Hippocampal formation (tissue), 2 donors: ENCODE data around the gene PHLPP2.
A peak's percentile ranks its signal among the peaks of the same experiment; 100 is the strongest.

ENCODE experiments used
- DNase-seq, 2 donors: peaks; one replicate each; lab custom pipeline; 2025; lab: John Stamatoyannopoulos, UW

PHLPP2 gene, protein sequence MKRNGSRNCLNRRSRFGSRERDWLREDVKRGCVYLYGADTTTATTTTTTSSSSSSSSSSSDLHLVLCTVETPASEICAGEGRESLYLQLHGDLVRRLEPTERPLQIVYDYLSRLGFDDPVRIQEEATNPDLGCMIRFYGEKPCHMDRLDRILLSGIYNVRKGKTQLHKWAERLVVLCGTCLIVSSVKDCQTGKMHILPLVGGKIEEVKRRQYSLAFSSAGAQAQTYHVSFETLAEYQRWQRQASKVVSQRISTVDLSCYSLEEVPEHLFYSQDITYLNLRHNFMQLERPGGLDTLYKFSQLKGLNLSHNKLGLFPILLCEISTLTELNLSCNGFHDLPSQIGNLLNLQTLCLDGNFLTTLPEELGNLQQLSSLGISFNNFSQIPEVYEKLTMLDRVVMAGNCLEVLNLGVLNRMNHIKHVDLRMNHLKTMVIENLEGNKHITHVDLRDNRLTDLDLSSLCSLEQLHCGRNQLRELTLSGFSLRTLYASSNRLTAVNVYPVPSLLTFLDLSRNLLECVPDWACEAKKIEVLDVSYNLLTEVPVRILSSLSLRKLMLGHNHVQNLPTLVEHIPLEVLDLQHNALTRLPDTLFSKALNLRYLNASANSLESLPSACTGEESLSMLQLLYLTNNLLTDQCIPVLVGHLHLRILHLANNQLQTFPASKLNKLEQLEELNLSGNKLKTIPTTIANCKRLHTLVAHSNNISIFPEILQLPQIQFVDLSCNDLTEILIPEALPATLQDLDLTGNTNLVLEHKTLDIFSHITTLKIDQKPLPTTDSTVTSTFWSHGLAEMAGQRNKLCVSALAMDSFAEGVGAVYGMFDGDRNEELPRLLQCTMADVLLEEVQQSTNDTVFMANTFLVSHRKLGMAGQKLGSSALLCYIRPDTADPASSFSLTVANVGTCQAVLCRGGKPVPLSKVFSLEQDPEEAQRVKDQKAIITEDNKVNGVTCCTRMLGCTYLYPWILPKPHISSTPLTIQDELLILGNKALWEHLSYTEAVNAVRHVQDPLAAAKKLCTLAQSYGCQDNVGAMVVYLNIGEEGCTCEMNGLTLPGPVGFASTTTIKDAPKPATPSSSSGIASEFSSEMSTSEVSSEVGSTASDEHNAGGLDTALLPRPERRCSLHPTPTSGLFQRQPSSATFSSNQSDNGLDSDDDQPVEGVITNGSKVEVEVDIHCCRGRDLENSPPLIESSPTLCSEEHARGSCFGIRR (N-terminal part only)

DNA sequence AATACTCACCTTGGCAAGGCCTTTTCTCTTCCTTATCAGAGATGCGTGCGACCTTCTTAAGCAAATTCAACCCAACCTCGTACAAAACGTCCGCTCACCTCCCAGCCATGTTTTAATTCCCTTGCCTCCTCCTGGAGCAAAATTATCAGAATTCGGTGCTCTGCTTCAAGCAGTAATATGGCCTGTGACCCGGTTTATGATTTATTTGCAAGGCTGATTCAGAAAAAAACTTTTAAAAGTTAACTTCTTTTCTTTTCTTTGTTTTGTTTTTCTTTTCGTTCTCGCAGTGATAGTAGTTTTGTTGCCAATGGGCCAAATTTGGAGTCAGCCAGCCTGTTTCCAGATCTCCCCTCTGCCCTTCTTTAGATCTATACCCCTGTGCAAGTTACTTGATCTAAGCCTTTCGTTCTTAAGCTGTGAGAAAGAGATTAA, at the start of gene PHLPP2:
TSS of gene PHLPP2 (minus strand) at position 382 of the 432 bp plus-strand sequence. CDS start 9,906 bp downstream, outside the sequence.
- DNase-seq, result no peak

DNA sequence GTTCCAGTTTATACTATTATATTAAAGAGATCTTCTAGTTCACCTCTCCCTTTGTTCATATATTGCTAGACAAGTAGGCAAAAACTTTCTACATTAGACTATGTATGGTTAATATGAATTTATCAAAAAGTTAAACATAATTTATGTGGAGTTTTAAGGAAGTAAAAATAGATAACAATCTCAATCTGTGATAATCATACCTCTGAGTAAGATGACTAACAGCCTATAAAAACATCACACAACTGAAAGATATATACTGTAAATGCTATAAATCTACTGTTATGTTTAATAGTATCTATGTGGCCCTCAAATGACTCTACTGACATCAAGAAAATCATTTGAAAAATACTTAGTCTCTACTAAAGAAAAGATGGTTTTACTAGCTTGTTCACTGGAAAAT, 47.1 kb upstream of the PHLPP2 start:
- DNase-seq, result no peak

DNA sequence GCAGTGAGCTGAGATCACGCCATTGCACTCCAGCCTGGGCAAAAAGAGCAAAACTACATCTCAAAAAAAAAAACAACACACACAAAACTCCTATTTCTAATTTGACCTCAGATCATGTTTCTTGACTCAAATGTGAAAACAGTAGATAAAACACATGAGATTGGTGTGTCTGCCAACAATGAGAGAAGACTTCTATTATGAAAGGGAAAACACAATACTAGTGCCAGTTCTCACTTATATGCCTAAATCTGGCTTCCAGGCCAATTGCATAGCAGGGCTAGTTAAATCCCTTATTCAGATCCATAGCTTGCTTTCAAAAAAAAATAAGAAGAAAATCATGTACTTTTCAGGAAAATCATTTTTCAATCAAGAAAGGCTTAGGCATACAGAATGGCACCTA, 44.7 kb upstream of the PHLPP2 start:
- no peak for DNase-seq

DNA sequence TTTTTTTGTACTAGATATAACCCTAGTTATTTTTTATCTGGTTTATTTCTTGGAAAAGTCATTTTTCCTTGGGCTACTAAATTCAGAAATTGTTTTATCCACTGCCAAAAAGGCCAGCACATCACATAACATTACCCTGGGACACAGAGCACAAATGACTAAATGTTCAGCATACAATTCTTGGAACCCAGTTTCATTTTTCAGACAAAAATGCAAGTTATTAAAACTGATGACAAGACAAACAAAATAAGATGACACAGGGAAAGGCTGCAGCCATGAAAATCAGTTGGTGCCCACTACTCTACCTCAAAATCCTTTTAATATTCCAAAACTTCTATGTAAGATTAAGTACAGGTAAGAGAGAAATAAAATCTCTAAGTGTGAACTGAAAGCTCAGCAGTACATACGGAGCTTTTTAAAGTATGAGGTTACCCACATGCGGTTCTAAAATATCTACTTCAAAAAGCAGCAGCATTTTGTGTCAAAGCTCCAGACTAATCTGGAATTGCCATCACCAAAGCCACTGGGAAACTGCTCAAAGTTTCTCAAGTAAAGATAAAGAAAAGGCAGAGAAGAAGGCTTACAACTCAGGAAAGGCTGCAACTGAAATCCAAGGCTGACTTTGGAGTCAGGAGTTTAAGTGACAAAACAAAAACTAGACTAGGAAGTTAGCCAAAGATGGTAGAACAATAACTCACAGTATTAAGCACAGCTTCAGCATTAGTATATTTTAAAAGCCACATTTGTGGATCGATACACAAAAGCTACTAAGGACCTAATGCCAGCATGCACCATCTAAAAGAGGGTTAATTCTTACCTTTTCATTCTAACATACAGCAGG, 42.8 kb upstream of the PHLPP2 start:
- peak in 1 of 2 donors; percentile 18 for DNase-seq

DNA sequence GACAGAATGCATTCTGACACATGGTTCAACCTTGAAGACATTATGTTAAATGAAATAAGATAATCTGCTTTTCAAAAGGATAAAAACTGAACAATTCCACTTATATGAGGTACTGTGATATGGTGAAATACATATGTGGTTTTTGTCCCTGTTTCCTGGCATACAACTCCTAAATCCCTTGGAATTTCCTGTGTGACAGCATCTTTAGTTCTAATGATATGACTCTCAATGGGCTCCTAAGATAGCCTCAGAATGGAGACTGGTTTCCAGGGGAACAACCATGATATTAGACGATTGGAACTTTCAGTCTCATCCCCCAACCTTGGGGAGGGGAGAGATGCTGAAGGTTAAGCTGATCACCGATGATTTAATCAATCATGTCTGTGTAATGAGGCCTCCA, 37.7 kb upstream of the PHLPP2 start:
- DNase-seq, result no peak

DNA sequence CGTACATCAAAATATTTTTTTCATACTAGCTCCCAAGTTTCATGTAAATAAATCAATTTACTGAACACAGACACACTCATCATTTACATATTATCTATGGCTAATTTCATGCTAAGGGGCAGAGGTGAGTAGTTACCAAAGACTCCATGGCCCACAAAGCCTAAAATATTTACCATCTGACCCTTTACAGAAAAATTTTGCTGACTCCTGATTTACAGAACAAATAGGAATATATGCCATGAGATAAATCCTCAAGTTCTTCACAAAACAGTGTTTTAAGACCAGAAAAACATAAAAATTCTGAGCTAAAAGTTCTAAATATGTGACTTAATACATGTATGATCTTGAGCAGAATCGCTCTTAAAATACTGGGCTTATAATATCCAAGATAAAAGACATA, 36.6 kb upstream of the PHLPP2 start:
- no peak for DNase-seq

DNA sequence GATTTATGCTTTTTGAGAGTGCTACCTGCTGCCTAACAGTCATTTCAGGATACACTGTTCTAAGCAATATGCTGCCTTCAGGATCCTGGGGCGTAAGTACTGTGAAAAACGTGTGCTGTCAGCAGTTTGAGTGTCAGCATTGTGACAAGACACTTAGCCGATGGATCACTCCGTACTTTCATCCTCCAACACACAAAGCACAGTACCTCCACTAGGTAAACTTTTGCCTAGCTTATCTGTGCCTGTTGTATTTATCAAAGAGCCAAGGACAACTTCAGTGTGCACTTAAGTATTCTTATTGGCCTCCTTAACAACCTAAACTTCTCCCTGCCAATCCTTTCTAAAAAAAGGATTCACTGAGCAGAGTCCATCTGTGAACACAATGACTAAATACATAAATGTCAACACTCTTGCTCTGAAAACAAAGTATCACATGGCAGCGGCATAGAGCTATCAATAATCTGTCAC, 33.8 kb upstream of the PHLPP2 start:
- DNase-seq, result no peak

DNA sequence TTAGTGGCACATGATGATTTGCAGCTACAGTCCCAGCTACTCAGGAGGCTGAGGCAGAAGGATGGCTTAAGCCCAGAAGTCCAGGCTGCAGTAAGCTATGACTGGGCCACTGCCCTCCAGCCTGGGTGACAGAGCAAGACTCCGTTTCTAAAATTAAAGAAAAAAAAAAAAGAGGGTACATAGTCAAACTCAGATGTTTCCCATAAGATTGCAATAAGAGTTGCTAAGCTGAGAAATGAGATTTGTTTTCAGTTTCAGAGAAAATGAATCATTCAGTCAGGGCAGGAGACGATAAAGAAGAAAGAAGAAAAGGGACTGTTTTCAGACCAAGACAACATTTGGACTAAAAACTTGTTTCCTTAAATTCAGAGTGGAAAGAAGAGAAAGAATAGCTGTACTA, 30.2 kb upstream of the PHLPP2 start:
- no peak for DNase-seq

DNA sequence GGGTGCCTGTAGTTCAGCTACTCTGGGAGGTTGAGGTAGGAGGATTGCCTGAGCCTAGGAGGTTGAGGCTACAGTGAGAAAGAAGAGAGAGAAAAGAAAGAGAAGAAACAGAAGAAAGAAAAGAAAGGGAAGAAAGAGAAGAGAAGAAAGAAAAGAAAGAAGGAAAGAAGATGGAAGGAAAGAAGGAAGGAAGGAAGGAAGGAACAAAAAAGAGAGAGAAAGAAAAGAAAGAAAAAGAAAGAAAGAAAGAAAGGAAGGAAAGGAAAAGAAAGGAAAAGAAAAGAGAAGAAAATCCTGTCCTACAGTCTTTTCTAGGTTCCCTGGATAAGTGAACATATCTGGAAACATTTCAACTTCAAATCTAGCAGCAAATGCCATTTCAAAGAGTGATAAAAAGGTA, 29.6 kb upstream of the PHLPP2 start:
- DNase-seq, result no peak

DNA sequence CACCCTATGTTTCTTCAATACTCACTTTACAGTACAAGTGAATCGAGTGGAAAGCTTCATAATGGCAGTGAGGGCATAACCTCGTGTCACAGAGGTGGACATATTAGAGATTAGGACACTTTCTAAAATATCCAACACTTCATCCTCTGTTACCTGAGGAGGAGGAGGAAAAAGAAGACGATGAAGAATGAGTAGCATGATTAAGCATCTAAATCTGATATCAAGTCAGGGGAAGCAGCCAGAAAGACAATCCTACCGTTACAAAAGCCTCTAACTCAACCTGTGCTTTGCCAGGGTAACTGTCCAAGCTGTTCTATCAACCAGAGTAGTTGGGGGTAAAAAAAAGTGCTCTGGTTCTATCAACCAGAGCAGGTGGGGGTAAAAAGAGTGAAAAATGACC, 23.7 kb upstream of the PHLPP2 start:
- DNase-seq, result no peak

DNA sequence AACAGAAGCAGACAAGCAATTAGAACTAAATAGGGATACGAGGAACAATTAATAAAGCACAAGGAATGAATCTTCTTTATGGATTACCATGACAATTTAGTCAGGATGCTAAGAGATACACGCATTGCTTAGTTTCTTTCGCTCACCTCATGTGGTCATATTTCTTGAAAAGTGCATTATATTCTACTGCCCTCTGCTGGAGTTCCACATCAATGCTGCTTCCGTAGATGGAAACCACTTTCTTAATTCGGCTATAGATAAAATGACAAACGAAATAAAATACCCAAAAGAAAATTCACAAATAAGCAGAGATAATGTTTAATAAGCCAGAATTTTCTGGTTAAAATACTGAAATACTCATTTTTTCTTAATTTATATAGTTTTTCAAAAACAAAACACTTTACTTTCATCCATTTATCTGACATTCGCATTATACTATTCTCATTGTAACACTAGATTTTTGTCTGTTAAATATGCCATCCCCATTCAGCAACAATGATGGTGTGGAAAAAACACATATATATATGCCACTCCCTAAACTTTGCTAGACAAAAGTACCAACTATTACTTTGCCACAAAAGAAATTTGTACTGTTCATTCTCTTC, 22.0 kb upstream of the PHLPP2 start:
- peak in 1 of 2 donors; percentile 31 for DNase-seq

DNA sequence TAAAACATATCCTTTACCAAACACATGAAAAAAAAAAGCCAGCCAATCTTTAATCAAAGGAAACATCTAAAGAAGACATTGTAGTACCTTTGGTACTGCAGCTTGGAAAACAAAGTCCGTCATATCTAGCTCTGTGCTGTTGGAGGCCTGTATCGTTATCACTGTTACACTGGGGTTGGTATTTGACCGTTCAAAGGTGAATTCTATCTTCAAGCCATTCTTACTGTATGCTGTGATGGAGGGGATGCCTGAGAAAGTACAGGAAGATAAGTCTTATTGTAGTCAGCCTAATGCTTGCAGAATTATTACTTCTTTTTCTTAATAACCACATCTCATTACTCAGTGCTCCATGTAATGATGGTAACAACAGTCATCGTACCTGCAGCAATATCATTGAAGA, 14.4 kb upstream of the PHLPP2 start:
- no peak for DNase-seq

DNA sequence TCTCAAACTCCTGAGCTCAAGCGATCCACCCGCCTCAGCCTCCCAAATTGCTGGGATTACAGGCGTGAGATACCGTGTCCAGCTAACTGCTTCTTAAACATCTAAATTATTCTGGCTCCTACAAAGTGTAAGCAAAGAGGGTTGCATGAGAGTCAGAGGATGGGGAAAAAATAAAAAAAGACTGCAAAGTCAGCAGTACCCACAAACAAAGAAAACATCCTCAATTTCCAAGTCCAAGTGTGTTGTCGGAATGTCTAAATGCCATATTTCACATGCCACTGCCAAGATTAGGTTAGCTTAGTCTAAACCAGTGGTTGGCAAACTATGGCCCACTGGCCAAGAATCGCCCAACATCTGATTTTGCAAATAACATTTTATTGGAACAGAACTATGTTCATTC, 13.0 kb upstream of the PHLPP2 start:
- no peak for DNase-seq

DNA sequence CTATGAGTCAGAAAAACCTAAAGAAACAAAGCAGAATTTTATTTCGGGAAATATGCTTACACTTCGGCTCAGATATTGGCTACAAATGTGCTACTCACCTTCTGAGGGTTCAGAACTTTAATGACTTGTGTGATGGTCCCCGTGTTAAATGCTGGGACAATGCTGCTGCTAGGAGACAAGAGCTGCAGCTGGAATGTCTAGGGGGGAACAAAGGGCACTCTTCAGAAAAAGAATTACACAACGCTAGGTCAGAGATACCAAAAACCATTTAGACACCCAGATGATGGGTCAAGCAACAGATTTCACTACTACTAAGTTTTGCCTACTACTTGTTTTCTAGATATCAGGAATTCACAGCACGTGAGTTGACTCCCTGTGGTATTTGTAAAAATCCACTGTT, 10.0 kb upstream of the PHLPP2 start:
- DNase-seq, result no peak

DNA sequence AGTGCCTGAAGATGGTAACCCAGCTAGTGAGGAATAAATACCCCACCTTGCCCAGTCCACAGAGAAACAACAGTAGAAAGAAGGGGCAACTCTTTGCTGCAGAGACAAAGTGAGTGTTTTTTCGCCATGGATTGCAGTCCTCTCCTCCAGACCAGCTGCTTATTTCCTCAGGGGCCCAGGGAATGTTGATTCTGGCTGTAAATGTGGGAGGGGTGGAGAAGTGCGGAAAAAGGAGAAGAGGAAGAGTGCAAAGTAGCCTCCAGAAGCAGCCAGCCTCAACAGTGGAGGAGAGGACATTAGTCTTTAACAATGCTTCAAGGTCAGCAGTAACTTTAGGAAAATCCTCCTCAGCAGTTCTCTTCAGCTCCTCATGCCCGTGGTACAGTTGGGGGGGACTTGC, 8.1 kb upstream of the PHLPP2 start:
- DNase-seq, result no peak

DNA sequence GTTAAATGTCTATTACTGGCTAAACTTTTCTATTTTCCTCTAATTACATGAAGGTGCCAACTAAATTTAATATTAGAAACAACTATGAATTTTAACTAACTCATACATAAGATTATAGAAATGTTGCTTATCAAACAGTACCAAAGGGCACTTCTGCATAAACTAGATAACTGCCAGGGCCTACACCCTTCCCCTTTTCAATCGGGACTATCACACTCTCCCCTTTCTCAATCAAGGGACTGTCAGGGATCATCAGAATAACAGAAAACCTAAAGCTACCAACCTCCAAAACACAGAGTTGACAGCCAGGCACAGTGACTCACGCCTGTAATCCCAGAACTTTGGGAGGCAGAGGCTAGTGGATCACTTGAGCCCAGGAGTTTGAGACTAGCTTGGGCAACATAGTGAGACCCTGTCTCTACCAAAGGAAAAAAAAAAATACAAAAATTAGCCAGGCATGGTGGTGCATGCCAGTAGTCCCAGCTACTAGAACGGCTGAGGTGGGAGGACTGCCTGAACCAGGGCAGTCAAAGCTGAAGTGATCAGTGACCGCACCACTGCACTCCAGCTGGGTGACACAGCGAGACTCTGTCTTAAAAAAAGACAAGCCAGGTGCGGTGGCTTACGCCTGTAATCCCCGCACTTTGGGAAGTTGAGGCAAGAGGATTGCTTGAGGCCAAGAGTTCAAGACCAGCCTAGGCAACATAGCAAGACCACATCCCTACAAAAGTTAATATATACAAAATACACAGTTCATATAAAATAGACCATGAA, 3.2 kb upstream of the PHLPP2 start:
- DNase-seq, result no peak

DNA sequence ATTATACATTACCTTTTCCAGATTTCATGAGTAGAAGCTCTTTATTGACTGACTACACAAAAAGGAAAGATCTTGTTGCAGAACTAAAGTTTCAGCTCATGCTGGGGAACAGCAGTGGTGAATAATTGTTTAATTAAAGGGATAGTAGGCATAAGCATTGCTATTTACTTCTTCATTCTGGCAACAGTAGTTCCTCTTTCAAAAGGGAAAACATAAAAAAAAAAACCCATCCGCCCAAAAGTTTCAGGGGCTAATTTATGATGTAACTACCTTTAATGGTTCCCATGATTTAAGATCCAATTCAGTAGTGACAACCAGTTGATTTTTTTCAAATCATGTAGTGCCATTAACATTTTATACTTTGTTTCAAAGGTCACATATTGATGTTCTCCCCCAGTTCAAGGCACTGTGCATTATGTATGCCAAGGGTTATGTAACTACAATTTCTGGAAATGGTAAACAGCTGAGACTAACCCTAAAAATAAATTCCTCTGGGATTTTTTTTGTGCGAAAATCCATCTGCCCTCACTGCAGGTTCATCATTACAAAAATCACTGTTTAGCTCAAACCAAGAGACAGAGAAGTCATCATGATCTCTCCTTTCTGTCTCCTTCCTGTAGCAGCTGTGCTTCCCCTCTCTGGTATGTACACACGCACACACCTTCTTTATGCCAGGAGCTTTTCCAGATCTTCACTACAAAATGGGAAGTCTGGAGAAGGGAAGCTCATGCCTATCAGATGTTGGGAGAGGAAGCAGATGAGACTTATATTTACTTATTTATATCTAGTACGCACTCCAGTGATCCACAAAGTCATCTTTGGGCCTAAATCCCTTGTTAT, 2.2 kb upstream of the PHLPP2 start:
- DNase-seq, result no peak

DNA sequence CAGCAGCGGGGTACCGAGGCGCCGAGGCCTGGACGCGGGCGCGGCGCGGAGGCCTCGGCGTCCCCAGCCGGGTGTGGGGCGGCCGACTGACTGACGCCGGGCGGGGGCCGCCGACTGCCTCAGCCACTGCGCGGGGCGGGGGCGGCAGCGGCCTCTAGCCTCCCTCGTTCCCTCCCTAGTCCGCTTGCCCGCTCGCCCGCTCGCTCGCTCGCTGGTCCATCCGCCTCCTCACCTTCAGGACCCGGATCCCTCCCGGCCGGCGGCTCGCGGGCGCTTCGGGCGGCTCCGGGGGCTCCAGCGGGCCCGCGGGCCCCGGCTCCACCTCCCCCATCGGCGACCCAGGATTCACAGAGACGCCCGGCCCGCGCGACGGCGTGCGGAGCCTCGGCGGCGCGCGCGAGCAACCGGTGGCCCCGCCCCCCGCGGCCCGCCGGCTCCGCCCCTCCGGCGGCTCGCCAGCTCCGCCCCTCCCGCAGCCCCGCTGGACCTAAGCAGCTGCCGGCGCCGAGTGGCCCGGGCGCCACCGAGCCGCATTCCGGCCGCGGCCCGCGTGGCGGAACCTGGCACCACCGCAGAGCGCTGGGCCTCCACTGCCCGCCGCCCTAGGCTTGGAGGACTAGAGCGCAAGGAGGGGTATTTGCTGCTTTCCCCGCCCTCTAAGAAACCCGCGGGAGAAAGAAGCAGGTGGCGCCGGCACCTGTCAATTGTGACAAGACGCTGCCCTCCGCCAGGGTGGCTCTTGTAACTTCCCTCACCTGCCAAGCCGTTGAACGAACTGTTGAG, 773 bp downstream of the PHLPP2 start:
- peak; percentile 69 to 82 for DNase-seq
